ENCODE measurements around the gene RFK. TPM values are rescaled to one million over a fixed set of nuclear protein-coding genes. Genes with fewer than 3 reads are reported as not detected.

RFK gene
- total and polyA plus RNA-seq, 9 of the 15 experiments (the other 6 are each of a cell fraction or from before 2014, with no cell fraction given) = 3.8 to 51.1 (median 14.8) TPM

- no peak overlapping the region for H3K4me3 ChIP-seq
- no peak overlapping the region for H3K9ac ChIP-seq (ENCODE audit: insufficient read depth in 1 of 2, low read depth in 2 of 2, low read length in 2 of 2)
- BruUV-seq (replicated peaks) = no TSS peak
- FAIRE-seq = no peak
- H3K79me2 ChIP-seq (ENCODE audit: control insufficient read depth, insufficient read depth, low read length) = no peaks in the 10 kb centered on the region
- H3K27ac ChIP-seq (ENCODE audit: extremely low read depth, low read depth, low read length) = no peak overlapping the region
- DNase-seq (ENCODE audit: extremely low read depth in 1 of 4, low spot score in 3 of 4) = no peak
- H2AFZ ChIP-seq (ENCODE audit: low read depth, low read length) = no peak overlapping the region
- H3K9me3 ChIP-seq (replicated peaks; ENCODE audit: control insufficient read depth, insufficient read depth, low read depth, low read length) = no peaks in the 10 kb centered on the region
- H3K4me2 ChIP-seq (ENCODE audit: insufficient read depth, low read length) = no peak overlapping the region
- H3K4me1 ChIP-seq (replicated peaks in 1 of 2; ENCODE audit: control insufficient read depth in 2 of 2, insufficient read depth in 2 of 2, low read length in 2 of 2) = peaks cover 0 to 6% of the 10 kb centered on the region in 2 experiments; a peak in 2 of 5 replicates
- no peaks in the 10 kb centered on the region for H3K36me3 ChIP-seq (ENCODE audit: control insufficient read depth, insufficient read depth, low read length)
- ChIA-PET POLR2A (interaction anchor here (0.7 to 3.5 kb wide), 4 partner anchors 8 to 344 kb away, joined by 3 to 12 read pairs (median 5); partner anchors contain the start of gene RFK), CTCF (ENCODE audit: low intra/inter-chr PET ratio) (no interaction called here)
- intact Hi-C loops (cut with micrococcal nuclease) = no loop called here
- no peak for TF ChIP-seq FOXP4 (CRISPR knock-in tag; IDR thresholded peaks at IDR 0.05; ENCODE audit: borderline replicate concordance)
- no peaks in the 10 kb centered on the region for H4K20me1 ChIP-seq (replicated peaks; ENCODE audit: control insufficient read depth, insufficient read depth, low read length)
- in situ Hi-C loops (cut with MboI) = no loop called here
- no peaks in the 10 kb centered on the region for H3K27me3 ChIP-seq (ENCODE audit: control insufficient read depth in 2 of 2, insufficient read depth in 2 of 2, low read length in 2 of 2)
- no peaks in the 10 kb centered on the region for H3K9me1 ChIP-seq (ENCODE audit: control insufficient read depth, insufficient read depth, low read length)
- no peak for ATAC-seq
Measured at GRCh38 chr9:76377791-76378190, 16.4 kb downstream of the RFK start.

- in situ Hi-C loops (cut with MboI) = no loop called here
- Histone ChIP-seq H3K4me2 (ENCODE audit: insufficient read depth, low read length) (no peak overlapping the region), H3K9me3 (replicated peaks; ENCODE audit: control insufficient read depth, insufficient read depth, low read depth, low read length) (no peaks in the 10 kb centered on the region), H4K20me1 (replicated peaks; ENCODE audit: control insufficient read depth, insufficient read depth, low read length) (no peaks in the 10 kb centered on the region), H3K9me1 (ENCODE audit: control insufficient read depth, insufficient read depth, low read length) (no peaks in the 10 kb centered on the region), H3K79me2 (ENCODE audit: control insufficient read depth, insufficient read depth, low read length) (no peaks in the 10 kb centered on the region), H3K27me3 (ENCODE audit: control insufficient read depth in 2 of 2, insufficient read depth in 2 of 2, low read length in 2 of 2) (no peaks in the 10 kb centered on the region), H3K4me3 (no peak overlapping the region), H3K9ac (ENCODE audit: insufficient read depth in 1 of 2, low read depth in 2 of 2, low read length in 2 of 2) (no peak overlapping the region), H3K27ac (ENCODE audit: extremely low read depth, low read depth, low read length) (no peak overlapping the region), H3K4me1 (replicated peaks in 1 of 2; ENCODE audit: control insufficient read depth in 2 of 2, insufficient read depth in 2 of 2, low read length in 2 of 2) (peaks cover 0 to 6% of the 10 kb centered on the region in 2 experiments; a peak in 2 of 5 replicates), H3K36me3 (ENCODE audit: control insufficient read depth, insufficient read depth, low read length) (no peaks in the 10 kb centered on the region), H2AFZ (ENCODE audit: low read depth, low read length) (no peak overlapping the region)
- CTCF ChIA-PET (ENCODE audit: low intra/inter-chr PET ratio) = no interaction called here
- WGBS (ENCODE audit: insufficient coverage, low coverage, missing lambda C conversion rate) = 69% methylated on average over 9 of the region's 10 CpGs
- ATAC-seq (peak; percentile 55; the same call in 1 of the 3 replicates), FAIRE-seq (peak; percentile 61), DNase-seq (ENCODE audit: extremely low read depth in 1 of 4, low spot score in 3 of 4) (peak in 3 of 4 experiments; percentile 16 to 36 (median 17))
- no TSS peak for BruUV-seq (replicated peaks)
- POLR2A ChIA-PET = interaction anchor here (0.5 to 1.0 kb wide), 4 partner anchors 16 to 93 kb away, joined by 3 read pairs; partner anchors contain the start of gene RFK
- intact Hi-C loops (cut with micrococcal nuclease) = no loop called here
- no peak for TF ChIP-seq ZNF551 (CRISPR knock-in tag; IDR thresholded peaks at IDR 0.05)
- no peak for TF ChIP-seq HSF4 (CRISPR knock-in tag; IDR thresholded peaks at IDR 0.05; ENCODE audit: borderline replicate concordance)
- no peak for TF ChIP-seq TRIM25 (IDR thresholded peaks at IDR 0.05; ENCODE audit: borderline replicate concordance)
- no peak for TF ChIP-seq ZNF282 (CRISPR knock-in tag; IDR thresholded peaks at IDR 0.05)
- no peak for TF ChIP-seq ATF1 (CRISPR knock-in tag; IDR thresholded peaks at IDR 0.05)
- peak; percentile 91 for TF ChIP-seq ATF1 (tag; IDR thresholded peaks at IDR 0.05)
- no peak for TF ChIP-seq MAFG (tag; conservative IDR thresholded peaks at IDR 0.05)
- no peak for TF ChIP-seq MXI1 (IDR thresholded peaks at IDR 0.05; ENCODE audit: low read depth, low read length)
- no peak for TF ChIP-seq HES1 (IDR thresholded peaks at IDR 0.05; ENCODE audit: low read depth)
- TF ChIP-seq NFIX (CRISPR knock-in tag; IDR thresholded peaks at IDR 0.05; ENCODE audit: low read depth) = no peak
Measured at GRCh38 chr9:76374783-76375559, 19.3 kb downstream of the RFK start.
